Rectal smooth muscle tissue (tissue), 1 donor: Measurements from ENCODE around the gene APC2.

Experiments used
- H3K27ac ChIP-seq: one replicate; pipeline ENCODE4 v1.7.0; 2013; ENCODE audit warnings: low read depth, low read length, inconsistent platforms
- H3K27me3 ChIP-seq: one replicate; pipeline ENCODE4 v1.7.0; 2013; ENCODE audit warnings: low read length; ENCODE audit not compliant: control insufficient read depth, insufficient read depth
- H3K36me3 ChIP-seq: one replicate; pipeline ENCODE4 v1.7.0; 2013; ENCODE audit warnings: low read length; ENCODE audit not compliant: control insufficient read depth, insufficient read depth
- H3K4me1 ChIP-seq: one replicate; pipeline ENCODE4 v1.7.0; 2013; ENCODE audit warnings: low read length; ENCODE audit not compliant: control insufficient read depth, insufficient read depth
- H3K4me3 ChIP-seq: one replicate; pipeline ENCODE4 v1.7.0; 2013; ENCODE audit warnings: low read length
- H3K9ac ChIP-seq: one replicate; pipeline ENCODE4 v1.7.0; 2013; ENCODE audit warnings: low read length

Gene APC2

DNA sequence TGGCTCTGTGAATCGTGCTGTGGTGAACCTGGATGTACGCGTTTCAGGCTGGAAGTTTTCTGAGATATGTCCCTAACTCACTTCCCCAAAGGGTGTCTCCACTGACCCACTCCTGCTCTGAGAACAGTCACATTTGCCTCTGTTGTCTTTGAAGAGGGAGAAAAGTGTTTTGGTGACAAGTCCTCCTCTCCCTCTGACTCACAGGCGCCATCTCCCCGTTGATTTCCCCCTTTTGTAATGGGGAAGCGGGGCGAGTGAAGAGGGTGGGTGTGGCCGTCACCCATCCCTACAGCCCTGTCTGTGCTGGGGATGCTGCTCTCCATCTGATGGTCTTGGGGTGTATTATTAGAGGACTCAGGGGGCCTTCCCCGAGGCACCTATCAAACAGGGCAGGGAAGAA, 9.6 kb downstream of the APC2 start:
- Histone ChIP-seq H3K27ac (no peak overlapping the region), H3K27me3 (peaks cover 24% of the 10 kb centered on the region), H3K36me3 (no peaks in the 10 kb centered on the region), H3K9ac (no peak overlapping the region), H3K4me3 (no peak overlapping the region), H3K4me1 (no peaks in the 10 kb centered on the region)

DNA sequence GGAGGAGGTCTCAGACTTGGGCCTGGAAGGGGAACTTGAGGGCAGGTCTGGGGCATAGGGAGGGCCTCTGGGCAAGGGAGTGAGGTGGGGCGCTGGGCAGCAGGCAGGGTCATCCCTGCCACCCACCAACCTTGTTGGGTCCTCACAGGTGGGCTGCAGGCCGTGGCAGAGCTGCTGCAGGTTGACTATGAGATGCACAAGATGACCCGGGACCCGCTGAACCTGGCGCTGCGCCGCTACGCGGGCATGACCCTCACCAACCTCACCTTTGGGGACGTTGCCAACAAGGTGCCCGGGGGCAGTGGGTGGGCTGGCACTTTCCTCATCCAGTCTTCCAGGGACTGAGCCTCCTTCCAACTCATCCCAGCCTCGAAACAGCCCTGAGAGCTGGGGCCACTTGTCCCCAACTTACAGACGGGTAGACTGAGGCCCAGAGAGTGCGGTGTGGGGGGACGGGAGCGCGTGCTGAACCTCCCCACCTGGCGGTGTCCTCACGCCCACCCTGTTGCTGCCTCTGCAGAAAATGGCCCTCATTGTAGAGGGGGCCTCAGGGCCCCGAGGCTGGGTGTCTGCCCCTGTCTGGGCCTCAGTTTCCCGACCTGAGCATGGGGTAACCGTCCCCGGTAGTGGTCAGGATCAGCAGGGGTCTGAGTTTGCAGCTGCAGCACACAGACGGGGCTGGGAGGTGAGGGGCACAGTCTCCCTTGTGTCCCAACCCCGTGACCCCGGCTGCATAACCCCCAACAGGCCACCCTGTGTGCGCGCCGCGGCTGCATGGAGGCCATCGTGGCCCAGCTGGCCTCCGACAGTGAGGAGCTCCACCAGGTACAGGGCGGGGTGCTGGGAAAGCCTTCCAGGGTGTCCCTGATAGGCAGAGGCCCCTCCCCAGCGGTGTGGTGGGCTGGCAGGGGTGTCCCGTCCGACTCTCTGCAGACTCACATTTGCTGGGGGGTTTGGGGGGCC, 10.4 kb downstream of the APC2 start:
- H3K4me1 ChIP-seq: no peaks in the 10 kb centered on the region
- no peaks in the 10 kb centered on the region for H3K36me3 ChIP-seq
- H3K27me3 ChIP-seq: peaks cover 22% of the 10 kb centered on the region
- H3K27ac ChIP-seq: no peak overlapping the region
- no peak overlapping the region for H3K4me3 ChIP-seq
- H3K9ac ChIP-seq: no peak overlapping the region

DNA sequence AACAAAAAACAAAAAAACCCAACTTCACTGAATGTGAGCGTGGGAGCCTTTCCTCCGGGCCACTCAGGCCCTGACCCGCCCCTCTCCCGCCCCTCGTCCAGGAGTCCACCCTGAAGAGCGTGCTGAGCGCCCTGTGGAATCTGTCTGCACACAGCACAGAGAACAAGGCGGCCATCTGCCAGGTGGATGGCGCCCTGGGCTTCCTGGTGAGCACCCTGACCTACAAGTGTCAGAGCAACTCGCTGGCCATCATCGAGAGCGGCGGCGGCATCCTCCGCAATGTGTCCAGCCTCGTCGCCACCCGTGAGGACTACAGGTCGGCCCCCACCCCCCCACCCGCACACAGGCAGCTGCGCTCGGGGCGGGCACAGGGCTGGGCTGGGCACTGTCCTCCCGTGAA, 11.9 kb downstream of the APC2 start:
- no peak overlapping the region for H3K4me3 ChIP-seq
- no peaks in the 10 kb centered on the region for H3K36me3 ChIP-seq
- peaks cover 17% of the 10 kb centered on the region for H3K27me3 ChIP-seq
- no peaks in the 10 kb centered on the region for H3K4me1 ChIP-seq
- H3K27ac ChIP-seq: no peak overlapping the region
- no peak overlapping the region for H3K9ac ChIP-seq

DNA sequence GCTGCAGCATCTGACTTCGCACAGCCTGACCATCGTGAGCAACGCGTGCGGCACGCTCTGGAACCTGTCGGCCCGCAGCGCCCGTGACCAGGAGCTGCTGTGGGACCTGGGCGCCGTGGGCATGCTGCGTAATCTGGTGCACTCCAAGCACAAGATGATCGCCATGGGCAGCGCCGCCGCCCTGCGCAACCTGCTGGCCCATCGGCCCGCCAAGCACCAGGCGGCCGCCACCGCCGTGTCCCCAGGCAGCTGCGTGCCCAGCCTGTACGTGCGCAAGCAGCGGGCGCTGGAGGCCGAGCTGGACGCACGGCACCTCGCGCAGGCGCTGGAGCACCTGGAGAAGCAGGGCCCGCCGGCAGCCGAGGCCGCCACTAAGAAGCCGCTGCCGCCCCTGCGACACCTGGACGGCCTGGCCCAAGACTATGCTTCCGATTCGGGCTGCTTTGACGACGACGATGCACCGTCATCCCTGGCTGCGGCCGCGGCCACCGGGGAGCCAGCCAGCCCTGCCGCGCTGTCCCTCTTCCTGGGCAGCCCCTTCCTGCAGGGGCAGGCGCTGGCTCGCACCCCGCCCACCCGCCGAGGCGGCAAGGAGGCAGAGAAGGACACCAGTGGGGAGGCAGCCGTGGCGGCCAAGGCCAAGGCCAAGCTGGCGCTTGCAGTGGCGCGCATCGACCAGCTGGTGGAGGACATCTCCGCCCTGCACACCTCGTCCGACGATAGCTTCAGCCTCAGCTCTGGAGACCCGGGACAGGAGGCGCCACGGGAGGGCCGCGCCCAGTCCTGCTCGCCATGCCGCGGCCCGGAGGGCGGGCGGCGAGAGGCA, 15.5 kb downstream of the APC2 start:
- Histone ChIP-seq H3K27ac (no peak overlapping the region), H3K9ac (no peak overlapping the region), H3K36me3 (no peaks in the 10 kb centered on the region), H3K4me3 (no peak overlapping the region), H3K27me3 (peaks cover 27% of the 10 kb centered on the region), H3K4me1 (no peaks in the 10 kb centered on the region)

DNA sequence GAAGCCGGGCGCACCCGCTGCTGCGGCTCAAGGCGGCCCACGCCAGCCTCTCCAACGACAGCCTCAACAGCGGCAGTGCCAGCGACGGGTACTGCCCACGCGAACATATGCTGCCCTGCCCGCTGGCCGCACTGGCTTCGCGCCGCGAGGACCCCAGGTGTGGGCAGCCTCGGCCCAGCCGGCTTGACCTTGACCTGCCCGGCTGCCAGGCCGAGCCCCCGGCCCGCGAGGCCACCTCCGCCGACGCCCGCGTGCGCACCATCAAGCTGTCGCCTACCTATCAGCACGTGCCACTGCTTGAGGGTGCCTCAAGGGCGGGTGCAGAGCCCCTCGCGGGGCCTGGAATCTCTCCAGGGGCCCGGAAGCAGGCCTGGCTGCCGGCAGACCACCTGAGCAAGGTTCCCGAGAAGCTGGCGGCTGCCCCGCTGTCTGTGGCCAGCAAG, 16.1 kb downstream of the APC2 start:
- H3K4me3 ChIP-seq: no peak overlapping the region
- peaks cover 3% of the 10 kb centered on the region for H3K4me1 ChIP-seq

DNA sequence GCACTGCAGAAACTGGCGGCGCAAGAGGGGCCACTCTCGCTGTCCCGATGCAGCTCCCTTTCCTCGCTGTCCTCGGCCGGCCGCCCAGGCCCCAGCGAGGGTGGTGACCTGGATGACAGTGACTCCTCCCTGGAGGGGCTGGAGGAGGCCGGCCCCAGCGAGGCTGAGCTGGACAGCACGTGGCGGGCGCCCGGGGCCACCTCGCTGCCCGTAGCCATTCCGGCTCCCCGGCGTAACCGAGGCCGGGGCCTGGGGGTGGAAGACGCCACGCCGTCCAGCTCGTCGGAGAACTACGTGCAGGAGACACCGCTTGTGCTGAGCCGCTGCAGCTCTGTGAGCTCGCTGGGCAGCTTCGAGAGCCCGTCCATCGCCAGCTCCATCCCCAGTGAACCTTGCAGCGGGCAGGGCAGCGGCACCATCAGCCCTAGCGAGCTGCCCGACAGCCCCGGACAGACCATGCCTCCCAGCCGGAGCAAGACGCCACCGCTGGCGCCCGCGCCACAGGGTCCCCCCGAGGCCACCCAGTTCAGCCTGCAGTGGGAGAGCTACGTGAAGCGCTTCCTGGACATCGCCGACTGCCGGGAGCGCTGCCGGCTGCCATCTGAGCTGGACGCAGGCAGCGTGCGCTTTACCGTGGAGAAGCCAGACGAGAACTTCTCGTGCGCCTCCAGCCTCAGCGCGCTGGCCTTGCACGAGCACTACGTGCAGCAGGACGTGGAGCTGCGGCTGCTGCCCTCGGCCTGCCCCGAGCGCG, 16.7 kb downstream of the APC2 start:
- peaks cover 39% of the 10 kb centered on the region for H3K27me3 ChIP-seq
- no peak overlapping the region for H3K9ac ChIP-seq
- no peak overlapping the region for H3K4me3 ChIP-seq
- H3K27ac ChIP-seq: no peak overlapping the region
- H3K4me1 ChIP-seq: peaks cover 7% of the 10 kb centered on the region
- no peaks in the 10 kb centered on the region for H3K36me3 ChIP-seq

More for the DNA sequence above, 16.1 kb downstream of the APC2 start:
- Histone ChIP-seq H3K27ac (no peak overlapping the region), H3K36me3 (no peaks in the 10 kb centered on the region), H3K27me3 (peaks cover 33% of the 10 kb centered on the region), H3K9ac (no peak overlapping the region)

DNA sequence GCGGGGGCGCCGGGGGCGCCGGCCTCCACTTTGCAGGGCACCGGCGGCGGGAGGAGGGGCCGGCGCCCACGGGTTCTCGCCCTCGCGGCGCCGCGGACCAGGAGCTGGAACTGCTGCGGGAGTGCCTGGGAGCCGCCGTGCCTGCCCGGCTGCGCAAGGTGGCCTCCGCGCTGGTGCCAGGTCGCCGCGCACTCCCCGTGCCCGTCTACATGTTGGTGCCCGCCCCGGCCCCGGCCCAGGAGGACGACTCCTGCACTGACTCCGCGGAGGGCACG, 17.2 kb downstream of the APC2 start:
- H3K27ac ChIP-seq: no peak overlapping the region
- H3K9ac ChIP-seq: no peak overlapping the region
- no peaks in the 10 kb centered on the region for H3K36me3 ChIP-seq
- H3K4me3 ChIP-seq: no peak overlapping the region
- peaks cover 7% of the 10 kb centered on the region for H3K4me1 ChIP-seq
- peaks cover 44% of the 10 kb centered on the region for H3K27me3 ChIP-seq

DNA sequence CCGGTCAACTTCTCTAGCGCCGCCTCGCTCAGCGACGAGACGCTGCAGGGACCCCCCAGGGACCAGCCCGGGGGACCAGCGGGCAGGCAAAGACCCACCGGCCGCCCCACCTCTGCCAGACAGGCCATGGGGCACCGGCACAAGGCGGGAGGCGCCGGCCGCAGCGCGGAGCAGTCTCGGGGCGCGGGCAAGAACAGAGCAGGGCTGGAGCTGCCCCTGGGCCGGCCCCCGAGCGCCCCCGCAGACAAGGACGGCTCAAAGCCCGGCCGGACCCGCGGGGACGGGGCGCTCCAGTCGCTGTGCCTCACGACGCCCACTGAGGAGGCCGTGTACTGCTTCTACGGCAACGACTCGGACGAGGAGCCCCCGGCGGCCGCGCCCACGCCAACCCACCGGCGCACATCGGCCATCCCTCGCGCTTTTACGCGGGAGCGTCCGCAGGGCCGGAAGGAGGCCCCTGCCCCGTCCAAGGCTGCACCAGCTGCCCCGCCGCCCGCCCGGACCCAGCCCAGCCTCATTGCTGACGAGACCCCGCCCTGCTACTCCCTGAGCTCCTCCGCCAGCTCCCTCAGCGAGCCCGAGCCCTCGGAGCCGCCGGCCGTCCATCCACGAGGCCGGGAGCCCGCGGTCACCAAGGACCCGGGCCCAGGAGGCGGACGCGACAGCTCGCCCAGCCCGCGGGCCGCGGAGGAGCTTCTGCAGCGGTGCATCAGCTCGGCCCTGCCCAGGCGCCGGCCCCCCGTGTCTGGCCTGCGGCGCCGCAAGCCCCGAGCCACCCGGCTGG, 17.8 kb downstream of the APC2 start:
- Histone ChIP-seq H3K4me1 (peaks cover 7% of the 10 kb centered on the region), H3K27ac (no peak overlapping the region), H3K36me3 (no peaks in the 10 kb centered on the region), H3K9ac (no peak overlapping the region), H3K27me3 (peaks cover 50% of the 10 kb centered on the region), H3K4me3 (peak overlapping the region; percentile 21)

DNA sequence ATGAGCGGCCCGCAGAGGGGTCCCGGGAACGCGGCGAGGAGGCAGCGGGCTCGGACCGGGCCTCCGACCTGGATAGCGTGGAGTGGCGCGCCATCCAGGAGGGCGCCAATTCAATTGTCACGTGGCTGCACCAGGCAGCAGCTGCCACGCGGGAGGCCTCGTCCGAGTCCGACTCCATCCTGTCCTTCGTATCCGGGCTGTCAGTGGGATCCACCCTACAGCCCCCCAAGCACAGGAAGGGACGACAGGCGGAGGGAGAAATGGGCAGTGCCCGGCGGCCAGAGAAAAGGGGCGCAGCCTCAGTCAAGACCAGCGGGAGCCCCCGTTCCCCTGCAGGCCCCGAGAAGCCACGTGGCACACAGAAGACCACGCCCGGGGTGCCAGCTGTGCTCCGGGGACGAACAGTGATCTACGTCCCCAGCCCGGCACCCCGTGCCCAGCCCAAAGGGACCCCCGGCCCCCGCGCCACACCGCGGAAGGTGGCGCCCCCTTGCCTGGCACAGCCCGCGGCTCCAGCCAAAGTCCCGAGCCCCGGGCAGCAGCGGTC, 18.4 kb downstream of the APC2 start:
- Histone ChIP-seq H3K9ac (no peak overlapping the region), H3K36me3 (no peaks in the 10 kb centered on the region), H3K27me3 (peaks cover 55% of the 10 kb centered on the region), H3K4me1 (peaks cover 7% of the 10 kb centered on the region), H3K4me3 (peak overlapping the region; percentile 21), H3K27ac (no peak overlapping the region)

DNA sequence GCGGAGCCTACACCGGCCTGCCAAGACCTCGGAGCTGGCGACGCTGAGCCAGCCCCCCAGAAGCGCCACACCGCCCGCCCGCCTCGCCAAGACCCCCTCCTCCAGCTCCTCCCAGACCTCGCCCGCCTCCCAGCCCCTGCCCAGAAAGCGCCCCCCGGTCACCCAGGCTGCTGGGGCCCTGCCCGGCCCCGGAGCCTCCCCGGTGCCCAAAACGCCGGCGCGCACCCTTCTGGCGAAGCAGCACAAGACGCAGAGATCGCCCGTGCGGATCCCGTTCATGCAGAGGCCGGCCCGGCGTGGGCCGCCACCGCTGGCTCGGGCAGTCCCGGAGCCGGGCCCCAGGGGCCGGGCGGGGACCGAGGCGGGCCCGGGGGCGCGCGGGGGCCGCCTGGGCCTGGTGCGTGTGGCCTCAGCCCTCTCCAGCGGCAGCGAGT, 18.9 kb downstream of the APC2 start:
- no peak overlapping the region for H3K27ac ChIP-seq
- H3K36me3 ChIP-seq: no peaks in the 10 kb centered on the region
- peaks cover 55% of the 10 kb centered on the region for H3K27me3 ChIP-seq
- H3K4me1 ChIP-seq: peaks cover 7% of the 10 kb centered on the region
- H3K4me3 ChIP-seq: peak overlapping the region; percentile 36
- no peak overlapping the region for H3K9ac ChIP-seq

DNA sequence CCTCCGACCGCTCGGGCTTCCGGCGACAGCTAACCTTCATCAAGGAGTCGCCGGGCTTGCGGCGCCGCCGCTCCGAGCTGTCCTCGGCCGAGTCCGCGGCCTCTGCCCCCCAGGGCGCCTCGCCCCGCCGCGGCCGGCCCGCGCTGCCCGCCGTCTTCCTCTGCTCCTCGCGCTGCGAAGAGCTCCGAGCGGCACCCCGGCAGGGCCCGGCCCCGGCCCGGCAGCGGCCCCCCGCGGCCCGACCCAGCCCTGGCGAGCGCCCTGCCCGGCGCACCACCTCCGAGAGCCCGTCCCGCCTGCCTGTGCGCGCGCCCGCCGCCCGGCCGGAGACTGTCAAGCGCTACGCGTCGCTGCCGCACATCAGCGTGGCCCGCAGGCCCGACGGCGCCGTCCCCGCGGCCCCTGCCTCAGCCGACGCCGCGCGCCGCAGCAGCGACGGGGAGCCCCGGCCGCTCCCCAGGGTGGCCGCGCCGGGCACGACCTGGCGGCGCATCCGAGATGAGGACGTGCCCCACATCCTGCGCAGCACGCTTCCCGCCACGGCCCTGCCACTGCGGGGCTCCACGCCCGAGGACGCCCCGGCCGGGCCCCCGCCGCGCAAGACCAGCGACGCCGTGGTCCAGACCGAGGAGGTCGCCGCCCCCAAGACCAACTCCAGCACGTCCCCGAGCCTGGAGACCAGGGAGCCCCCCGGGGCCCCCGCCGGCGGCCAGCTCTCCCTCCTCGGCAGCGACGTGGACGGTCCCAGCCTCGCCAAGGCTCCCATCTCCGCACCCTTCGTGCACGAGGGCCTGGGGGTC, 19.5 kb downstream of the APC2 start:
- H3K4me1 ChIP-seq: peaks cover 7% of the 10 kb centered on the region
- no peaks in the 10 kb centered on the region for H3K36me3 ChIP-seq
- peaks cover 55% of the 10 kb centered on the region for H3K27me3 ChIP-seq
- no peak overlapping the region for H3K9ac ChIP-seq
- H3K4me3 ChIP-seq: peak overlapping the region; percentile 54
- H3K27ac ChIP-seq: no peak overlapping the region
